HG03469 (cell line): ENCODE results near the gene ABCB1.
"Not testable (repeated sequence)": the region's sequence is repeated elsewhere in the genome, so short reads cannot be mapped to it uniquely, and the experiment has no call there.

Experiments
- ATAC-seq: cut with Tn5 transposase; IDR thresholded peaks from one replicate; pipeline ENCODE4 v1.9.1; 2021; ENCODE audit warnings: mild to moderate bottlenecking, moderate library complexity, moderate number of reproducible peaks; ENCODE audit not compliant: unreplicated experiment

The ABCB1 gene

DNA sequence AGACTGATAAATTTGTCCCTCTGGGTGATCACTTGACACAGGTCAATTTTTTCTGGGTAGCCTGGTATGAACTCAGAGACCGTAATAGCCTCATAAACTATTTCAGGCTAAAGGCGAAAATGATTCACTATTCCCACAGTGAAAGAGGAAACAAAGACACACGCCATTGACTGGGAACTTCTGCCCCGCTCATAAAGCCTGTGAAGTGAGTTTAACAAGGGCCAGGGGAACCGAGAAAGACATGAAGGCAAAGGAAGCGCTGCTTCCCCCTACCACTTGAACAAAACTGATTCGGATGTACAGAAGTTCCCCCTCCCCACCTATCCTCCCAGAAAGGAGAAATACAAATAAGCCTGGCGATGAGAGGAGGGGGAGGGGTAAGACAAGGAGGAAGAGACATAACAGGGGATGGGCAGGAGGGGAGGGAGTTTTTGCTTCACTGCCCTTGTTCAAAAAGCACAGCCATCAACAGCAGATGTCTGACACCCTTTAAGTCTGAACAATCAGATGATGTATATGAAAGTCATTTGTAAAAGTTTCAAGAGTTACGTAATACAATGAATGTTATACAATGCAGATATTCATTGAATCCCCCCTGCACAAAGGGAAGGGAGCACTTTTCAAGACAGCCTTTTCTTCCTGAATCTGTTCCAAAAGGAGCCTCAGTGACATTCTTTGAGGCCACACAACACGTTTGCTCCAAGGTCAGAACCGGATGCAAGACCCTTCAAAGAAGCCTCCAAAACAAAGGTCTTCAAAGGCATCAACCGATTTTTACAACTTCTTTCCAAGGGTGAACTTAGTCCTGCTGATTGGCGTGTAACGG is 125.9 kb downstream of the ABCB1 start:
- ATAC-seq = peak; percentile 71

DNA sequence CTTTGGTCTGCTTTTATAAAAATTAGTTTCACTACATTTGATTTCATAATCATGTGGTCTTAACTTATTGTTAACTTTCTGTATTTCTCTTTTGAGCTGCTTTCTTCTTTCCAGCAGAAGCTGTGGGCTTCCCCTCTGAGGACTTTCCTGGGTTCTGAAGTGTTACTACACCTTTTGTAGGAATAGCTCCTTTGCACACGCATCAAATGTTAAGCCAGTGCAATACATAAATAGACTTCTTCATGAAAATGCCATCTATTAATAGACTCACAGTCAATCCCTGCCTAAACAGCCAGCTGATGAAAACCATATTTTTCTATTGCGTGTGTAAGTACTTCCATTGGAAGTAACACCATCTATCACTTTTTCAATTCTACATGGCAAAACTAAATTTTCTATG is 126.7 kb downstream of the ABCB1 start:
- ATAC-seq = peak; percentile 6

DNA sequence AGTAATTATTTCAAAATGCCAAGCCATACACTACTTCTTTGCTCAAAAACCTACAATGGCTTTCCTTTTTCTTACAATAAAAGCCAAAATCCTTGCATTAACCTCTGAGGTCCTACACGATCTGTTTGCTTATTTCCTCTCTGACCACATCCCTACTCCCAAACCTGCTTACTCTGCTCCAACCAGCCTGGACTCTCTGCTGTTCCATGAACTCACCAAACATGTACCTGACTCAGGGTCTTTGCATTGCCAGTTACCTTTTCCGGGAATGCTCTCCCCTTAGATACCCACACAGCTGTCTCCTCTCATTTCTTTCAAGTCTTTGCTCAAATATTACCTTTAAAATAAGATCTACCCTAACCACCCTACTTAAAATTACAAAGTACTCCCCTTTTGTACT is 127.5 kb downstream of the ABCB1 start:
- ATAC-seq = no peak

DNA sequence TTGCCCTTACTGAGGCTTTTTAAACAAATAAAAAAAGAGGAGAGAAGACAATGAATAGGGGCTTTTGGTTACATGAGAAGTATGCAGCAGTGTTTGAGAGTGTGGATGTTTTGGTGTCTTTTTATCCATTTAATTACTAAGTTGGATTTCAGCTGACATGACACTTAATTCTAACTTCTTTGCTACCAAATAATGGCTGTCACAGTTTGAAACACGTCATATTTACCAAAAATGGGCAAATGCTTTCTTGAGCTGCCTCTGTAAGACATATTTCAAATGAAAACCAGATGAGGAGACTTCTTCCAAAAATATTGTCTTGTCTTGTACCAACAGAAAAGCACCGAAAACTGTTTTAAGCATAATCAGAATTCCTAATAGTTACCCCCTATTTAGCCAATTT is 129.2 kb downstream of the ABCB1 start:
- no peak for ATAC-seq

DNA sequence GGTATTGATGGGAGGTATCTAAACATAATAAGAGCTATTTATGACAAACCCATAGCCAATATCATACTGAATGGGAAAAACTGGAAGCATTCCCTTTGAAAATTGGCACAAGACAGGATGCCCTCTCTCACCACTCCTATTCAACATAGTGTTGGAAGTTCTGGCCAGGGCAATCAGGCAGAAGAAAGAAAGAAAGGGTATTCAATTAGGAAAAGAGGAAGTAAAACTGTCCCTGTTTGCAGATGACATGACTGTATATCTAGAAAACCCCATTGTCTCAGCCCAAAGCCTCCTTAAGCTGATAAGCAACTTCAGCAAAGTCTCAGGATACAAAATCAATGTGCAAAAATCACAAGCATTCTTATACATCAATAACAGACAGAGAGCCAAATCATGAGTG is 131.5 kb downstream of the ABCB1 start:
- ATAC-seq = not testable (repeated sequence)

DNA sequence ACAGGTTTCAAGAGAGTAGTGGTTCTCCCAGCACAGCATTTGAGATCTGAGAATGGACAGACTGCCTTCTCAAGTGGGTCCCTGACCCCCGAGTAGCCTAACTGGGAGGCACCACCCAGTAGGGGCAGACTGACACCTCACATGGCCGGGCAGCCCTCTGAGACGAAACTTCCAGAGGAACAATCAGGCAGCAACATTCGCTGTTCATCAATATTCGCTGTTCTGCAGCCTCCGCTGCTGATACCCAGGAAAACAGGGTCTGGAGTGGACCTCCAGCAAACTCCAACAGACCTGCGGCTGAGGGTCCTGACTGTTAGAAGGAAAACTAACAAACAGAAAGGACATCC is 135.2 kb downstream of the ABCB1 start:
- ATAC-seq = not testable (repeated sequence)

DNA sequence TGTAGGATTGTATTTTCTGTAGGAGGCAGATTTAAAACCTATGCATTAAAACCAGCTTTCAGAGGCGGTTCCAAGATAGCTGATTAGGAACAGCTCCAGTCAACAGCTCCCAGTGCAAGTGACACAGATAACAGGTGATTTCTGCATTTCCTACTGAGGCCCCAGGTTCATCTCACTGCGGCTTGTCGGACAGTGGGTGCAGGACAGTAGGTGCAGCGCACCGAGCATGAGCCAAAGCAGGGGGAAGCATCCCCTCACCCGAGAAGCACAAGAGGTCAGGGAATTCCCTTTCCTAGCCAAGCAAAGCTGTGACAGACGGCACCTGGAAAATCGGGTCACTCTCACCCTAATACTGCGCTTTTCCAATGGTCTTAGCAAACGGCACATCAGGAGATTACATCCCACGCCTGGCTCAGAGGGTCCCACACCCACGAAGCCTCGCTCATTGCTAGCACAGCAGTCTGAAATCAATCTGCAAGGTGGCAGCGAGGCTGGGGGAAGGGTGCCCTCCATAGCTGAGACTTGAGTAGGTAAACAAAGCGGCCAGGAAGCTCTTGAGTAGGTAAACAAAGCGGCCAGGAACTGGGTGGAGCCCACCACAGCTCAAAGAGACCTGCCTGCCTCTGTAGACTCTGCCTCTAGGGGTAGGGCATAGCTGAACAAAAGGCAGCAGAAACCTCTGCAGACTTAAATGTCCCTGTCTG is 135.7 kb downstream of the ABCB1 start:
- not testable (repeated sequence) for ATAC-seq

DNA sequence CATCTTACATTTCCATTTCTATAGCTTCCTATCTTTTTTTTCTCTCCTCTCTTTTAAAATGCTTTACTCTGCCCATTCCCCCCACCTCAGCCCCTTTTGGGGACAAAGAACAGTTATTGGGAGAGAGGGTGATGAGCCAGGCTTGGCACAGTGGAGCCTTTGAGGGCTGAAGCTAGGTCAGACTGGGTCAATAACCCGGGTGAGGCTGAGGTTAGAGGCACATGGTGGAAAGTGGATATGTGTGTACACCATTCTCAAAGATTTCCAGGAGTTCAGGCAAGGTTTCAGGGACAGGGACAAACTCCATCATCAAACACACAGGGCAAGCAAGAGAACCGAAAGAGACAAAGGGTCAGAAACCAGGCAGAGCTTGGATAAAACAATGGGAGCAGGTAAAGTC is 136.7 kb downstream of the ABCB1 start:
- no peak for ATAC-seq

DNA sequence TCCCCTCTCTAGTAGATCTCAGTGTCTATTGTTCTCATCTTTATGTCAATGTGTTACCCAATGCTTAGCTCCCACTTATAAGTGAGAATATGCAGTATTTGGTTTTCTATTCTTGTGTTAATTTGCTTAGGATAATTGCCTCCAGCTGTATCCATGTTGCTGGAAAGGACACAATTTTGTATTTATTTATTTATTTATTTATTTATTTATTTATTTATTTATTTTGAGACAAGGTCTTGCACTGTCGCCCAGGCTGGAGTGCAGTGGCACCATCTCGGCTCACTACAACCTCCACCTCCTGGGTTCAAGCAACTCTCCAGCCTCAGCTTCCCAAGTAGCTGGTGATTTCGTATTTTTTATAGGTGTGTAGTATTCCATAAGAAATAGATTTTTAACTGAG is 140.2 kb downstream of the ABCB1 start:
- ATAC-seq = not testable (repeated sequence)

DNA sequence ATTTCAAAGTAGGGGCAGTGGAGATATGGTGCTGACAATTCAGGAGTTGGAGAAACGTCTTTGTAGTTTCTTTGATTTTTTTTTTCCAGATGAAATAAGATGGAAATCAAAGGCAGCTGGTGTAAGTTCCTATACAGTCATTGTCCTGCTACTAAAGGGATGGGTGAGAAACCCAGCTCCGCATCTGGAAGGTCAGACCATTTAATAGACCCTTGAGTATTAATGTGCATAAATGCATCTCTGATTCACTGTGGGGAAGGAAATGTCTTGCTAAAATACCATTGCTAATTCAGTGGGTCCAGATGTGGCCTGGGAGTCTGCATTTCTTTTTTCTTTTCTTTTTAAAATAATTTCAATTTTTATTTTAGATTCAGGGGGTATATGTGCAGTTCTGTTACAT is 140.7 kb downstream of the ABCB1 start:
- ATAC-seq = no peak

DNA sequence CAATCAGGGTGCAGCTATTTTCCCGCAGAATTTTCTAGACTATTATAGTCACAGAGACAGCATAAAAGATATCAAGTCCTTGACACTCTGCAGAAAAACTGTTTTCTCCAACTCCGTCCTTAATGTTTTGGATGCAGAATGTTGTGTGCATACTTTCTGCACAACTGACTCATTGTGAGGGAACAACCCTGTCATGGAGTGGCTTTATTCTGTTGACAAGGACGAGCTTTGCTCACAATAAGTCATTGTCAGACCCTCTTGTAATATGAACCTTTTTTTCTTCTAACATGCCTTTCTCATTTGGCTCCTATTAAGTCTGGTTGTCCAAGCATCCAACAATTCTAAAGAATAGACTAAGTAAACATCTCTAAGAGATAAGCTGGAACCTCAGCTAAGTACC is 142.5 kb downstream of the ABCB1 start:
- ATAC-seq = no peak

DNA sequence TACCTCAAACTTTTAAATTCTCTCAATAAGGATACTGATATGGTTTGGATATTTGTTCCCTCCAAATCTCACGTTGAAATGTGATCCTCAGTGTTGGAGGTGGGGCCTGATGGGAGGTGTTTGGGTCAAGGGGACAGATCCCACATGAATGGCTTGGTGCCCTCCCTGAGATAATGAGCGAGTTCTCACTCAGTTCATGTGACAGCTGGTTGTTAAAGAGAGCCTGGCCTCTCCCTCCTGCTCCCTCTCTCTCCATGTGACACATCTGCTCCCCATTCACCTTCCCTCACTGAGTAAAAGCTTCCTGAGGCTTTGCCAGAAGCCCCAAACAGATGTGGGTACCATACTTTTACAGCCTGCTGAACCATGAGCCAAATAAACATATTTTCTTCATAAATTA is 144.4 kb downstream of the ABCB1 start:
- ATAC-seq = no peak
